Midbrain (tissue), 1 donor: ENCODE measurements around the gene FCER1G.
A peak's percentile ranks its signal among the peaks of the same experiment; 100 is the strongest.

Experiments used
- DNase-seq: peaks from one replicate; lab custom pipeline; 2025; lab: John Stamatoyannopoulos, UW

Gene FCER1G

DNA sequence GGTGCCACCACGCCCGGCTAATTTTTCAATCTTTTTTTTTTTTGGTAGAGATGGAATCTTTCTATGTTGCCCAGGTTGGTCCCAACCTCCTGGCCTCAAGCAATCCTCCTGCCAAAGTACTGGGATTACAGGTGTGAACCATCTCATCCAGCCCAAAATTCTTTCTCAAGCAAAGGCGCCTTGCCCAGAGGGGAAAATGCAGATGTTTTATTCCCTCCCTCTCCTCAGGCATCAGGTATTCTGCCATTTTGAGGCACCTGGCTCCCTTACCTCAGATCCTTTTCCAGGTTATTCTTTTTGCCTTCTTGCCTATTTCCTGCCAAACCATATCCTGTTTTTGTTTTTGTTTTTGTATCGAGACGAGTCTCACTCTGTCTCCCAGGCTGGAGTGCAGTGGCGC lies 26.7 kb upstream of the FCER1G start:
- DNase-seq: no peak

DNA sequence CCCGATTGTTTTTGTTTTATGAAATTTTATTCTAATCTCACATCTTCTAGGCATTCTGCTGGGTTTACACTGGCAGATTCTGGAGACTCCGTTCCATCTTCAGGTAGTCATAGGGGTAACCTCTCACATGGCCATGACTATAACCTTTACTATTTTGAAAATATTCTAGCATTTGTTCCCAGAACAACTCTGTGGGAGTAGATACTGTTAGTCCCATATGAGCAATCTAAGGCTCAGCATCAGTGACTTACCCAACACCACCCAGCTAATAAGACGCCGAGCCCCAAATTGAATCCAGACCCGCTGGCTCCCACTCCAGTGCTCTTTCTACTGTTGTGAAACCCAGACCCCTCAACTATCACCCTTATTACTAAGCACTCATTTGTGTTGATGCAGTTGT lies 26.1 kb upstream of the FCER1G start:
- DNase-seq: no peak

GRCh38 chr1:161190962-161191521 lies 24.1 kb upstream of the FCER1G start:
- DNase-seq: peak; percentile 24

DNA sequence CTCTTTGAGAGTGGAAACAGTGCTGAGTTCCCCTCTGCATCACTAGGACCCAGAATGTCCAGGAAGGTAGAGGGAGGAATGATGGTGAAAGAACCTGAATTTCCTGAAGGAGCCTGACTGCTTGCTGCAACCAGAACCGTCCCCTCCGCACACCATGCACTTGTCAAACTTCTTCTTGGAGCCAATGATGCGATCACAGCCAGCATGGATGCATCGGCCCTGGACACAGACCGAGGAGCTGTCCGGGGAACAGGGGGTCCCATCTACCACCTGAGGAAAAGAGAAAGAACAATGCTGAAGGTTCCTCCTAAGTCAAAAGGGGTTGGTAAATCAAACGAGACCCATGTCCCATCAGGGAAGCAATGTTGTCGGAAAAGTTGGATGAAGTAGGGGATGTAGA lies 23.1 kb upstream of the FCER1G start:
- no peak for DNase-seq

DNA sequence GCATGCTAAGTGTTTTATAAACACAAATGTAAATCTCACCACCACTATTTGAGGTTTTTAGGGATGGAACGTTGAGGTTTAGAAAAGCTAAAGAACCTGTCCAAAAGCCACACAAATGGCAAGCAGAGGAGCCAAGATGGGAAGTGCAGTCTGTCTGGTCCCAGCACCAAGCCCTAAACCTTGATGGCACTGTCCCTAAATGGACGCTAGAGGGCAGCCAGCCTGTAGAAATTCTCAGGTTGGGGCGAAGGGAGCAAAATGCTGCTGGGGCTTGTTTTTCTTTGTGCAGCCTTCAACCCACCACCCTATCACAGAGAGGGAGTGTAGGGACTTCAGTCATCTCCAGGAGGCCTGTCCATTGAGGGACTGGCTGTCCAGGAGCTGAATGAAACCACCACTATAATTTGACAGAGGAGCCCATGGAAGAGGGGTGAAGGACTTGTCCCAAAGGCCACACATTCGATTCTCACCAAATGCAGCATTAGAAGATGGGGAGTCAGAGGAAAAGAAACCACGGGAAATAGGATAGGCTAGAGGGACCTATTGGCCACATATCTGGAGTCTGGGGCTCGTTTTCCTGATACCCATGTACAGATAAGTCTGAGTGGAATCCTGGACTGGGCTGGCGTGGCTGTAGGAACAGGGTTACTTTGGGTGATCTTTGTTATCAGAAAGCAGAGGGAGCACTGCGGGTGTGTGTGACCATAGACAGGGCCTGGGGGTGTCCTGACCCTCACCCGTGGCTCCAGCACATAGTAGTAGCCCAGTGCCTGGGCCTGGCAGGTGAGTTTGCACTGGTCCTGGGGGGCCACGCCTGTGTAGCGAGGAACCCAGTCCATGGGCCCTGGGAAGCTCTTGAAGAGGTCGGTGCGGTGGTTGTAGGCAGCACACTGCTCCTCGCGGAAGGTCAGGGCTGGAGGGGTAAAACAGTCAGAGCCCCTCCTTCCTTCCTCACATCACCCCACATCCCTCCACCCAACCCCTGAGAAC lies 22.3 kb upstream of the FCER1G start:
- DNase-seq: peak; percentile 82

DNA sequence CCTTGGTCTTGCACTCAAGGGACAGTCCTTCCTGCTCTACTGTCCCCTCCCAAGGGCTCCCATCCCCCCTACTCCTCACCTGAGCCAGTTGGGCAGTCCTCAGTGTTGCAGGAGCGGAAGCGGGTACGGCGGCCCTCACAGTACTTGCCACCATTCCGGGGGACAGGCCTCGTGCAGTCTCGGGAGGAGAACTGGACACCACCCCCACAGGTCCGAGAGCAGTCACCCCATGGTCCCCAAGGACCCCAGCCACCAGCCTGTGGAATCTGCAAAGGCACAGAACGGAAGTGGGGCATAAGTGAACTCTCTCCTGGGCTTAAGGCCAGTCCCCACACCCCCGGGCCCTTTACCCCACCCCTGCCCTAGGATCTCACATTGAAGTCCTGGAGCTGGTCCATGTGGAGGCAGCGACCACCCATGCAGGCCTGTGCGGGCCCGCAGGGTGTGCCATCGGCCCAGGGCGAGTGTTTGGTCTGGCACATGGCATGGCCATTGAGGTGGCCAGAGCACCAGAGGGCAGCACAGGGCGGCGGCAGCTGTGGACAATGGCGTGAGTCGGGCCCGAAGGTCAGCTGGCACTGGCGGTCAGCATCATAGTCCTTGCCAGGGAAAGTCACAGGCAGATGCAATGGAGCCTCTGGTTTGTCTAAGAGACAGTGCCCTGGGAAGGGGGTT lies 21.4 kb upstream of the FCER1G start:
- peak; percentile 86 for DNase-seq

DNA sequence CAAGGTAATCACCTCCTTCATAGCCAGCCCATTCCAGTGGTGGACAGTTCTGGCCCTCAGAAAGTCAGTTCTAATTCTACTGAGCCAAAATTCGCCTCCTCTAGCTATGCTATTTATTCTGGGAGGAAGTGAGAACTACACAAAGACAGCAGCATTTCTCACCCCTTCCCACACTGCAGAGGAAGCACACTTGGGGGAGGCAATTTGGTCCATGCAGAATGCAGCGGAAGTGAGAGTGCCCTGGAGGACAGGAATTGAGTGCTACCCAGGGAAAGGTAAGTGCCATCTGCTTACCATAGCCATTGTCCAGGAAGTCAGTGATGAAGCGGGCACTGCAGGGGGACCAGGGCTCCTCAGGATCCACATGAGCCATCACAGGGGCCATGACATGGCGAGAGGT lies 19.9 kb upstream of the FCER1G start:
- DNase-seq: peak; percentile 56

DNA sequence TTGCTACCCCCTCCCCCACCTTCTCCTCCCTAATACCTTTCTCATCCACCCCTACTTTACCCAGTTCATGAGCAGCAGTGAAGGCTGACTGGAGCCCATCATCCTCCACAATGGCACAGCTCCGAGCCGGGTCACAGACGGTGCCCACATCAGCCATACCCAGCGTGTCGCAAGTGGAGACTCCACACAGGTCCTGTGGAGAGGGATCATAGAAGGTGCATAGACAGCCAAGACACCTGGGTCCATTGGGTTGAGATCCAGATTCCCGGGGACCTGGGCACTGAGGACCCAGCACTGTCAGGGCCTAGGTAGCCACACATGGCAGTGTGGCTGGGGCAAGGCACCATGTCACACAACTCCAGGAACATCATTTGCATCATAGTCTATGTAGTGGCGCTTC lies 19.0 kb upstream of the FCER1G start:
- no peak for DNase-seq

- DNase-seq: peak; percentile 19
These were observed 18.3 kb upstream of the FCER1G start for GRCh38 chr1:161196521-161197451.

GRCh38 chr1:161197560-161198193 lies 17.4 kb upstream of the FCER1G start:
- no peak for DNase-seq

GRCh38 chr1:161198194-161198896 lies 16.8 kb upstream of the FCER1G start:
- DNase-seq: peak; percentile 67

DNA sequence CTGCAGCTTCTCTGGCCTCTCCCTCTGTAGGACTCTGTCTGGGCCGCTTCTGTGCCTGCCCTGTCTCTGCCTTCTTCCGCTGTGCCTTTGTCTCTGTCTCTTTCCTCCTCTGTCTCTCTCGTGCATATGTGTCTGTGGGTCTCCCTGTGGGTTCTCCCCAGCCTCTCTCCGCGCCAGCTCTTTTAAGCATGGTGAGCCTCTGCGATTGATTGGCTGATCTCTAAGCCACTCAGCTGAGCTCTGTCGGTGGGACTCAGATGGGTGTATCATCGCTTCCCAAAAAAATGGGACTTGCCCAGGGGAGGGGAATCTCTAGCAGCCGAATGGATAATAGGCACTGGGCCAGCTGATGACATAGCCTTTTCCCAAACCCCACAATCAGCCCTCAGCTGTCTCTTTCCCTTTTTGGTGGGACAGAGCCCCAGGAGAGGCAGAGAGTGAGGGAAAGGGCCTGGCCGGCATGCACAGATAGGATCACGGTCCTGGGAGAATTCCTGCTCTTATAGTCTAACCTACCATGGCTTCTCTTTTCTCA lies 16.1 kb upstream of the FCER1G start, which contains the start of gene ADAMTS4:
ADAMTS4 (minus strand) TSS at position 158 of the 535 bp plus-strand sequence. CDS start 427 bp downstream, outside the sequence.
- DNase-seq: peak; percentile 90

DNA sequence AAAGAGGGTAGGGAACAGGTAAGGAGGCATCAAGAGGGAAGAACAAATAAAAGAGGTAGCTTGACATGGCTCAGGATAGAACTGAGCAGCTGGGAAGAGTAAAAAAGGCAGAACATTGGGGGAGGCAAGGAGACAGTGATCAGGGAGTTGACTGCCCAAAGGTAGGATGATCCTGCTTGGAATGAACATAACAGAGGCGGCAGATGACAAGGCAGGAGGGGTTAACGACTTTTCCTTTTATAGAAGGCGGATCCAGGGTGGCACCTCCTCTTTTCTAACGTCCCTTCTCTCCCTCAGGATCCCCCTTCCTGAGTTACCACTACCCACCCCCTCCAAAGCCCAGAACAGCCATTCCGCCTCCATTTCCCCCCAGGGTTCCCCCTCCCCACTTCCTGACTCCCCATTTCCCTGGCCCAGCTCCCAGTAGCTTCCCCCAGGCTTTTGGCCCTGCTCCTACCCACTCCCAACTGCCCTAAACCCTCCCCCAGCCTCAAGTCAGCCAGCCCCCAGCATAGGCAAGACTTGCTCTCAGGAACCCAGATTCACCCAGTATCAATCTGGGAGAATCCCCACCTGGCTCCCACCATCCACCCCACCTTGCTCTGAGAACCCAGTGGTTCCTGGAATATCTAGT lies 15.5 kb upstream of the FCER1G start:
- DNase-seq: no peak

GRCh38 chr1:161200421-161200991 lies 14.6 kb upstream of the FCER1G start:
- DNase-seq: peak; percentile 82

GRCh38 chr1:161200992-161201835 lies 13.9 kb upstream of the FCER1G start:
- peak; percentile 57 for DNase-seq

GRCh38 chr1:161201836-161202712 lies 13.0 kb upstream of the FCER1G start, which contains the start of gene NDUFS2:
NDUFS2 (plus strand) TSS chr1:161202367; CDS start chr1:161202386, 19 bp downstream.
- DNase-seq: peak; percentile 99
